Adipocyte (in vitro differentiated cells): ENCODE measurements around the gene FICD.
"Not testable (repeated sequence)": the region's sequence is repeated elsewhere in the genome, so short reads cannot be mapped to it uniquely, and the experiment has no call there.

Experiments
- DNase-seq: peaks from one replicate; pipeline ENCODE4 v3.0.0-alpha.2; 2015; ENCODE audit warnings: low read depth
- H3K27me3 ChIP-seq: replicated peaks from 2 replicates; pipeline ENCODE4 v1.7.0; 2013; ENCODE audit warnings: mild to moderate bottlenecking, low read length, moderate library complexity; ENCODE audit not compliant: control insufficient read depth, insufficient read depth
- H3K36me3 ChIP-seq: 2 replicates; pipeline ENCODE4 v1.7.0; 2013; ENCODE audit warnings: low read length, mild to moderate bottlenecking, moderate library complexity; ENCODE audit not compliant: control insufficient read depth, insufficient read depth, severe bottlenecking
- H3K4me1 ChIP-seq: 2 replicates; pipeline ENCODE4 v1.7.0; 2013; ENCODE audit warnings: mild to moderate bottlenecking, low read length, moderate library complexity; ENCODE audit not compliant: control insufficient read depth, insufficient read depth
- H3K4me3 ChIP-seq: 2 replicates; pipeline ENCODE4 v1.7.0; 2013; ENCODE audit warnings: mild to moderate bottlenecking, low read length, moderate library complexity
- H3K9ac ChIP-seq: 2 replicates; pipeline ENCODE4 v1.7.0; 2013; ENCODE audit warnings: mild to moderate bottlenecking, low read length, moderate library complexity
- H3K9me3 ChIP-seq: 2 replicates; pipeline ENCODE4 v1.7.0; 2013; ENCODE audit warnings: mild to moderate bottlenecking, low read length, moderate library complexity; ENCODE audit not compliant: control insufficient read depth

FICD gene

GRCh38 chr12:108543652-108544051 is 28.6 kb downstream of the FICD start:
- no peaks in the 10 kb centered on the region for H3K9me3 ChIP-seq
- peaks cover 4% of the 10 kb centered on the region for H3K4me1 ChIP-seq
- H3K36me3 ChIP-seq = peaks cover 72% of the 10 kb centered on the region
- no peak overlapping the region for H3K9ac ChIP-seq
- DNase-seq = no peak
- H3K27me3 ChIP-seq = no peaks in the 10 kb centered on the region
- no peak overlapping the region for H3K4me3 ChIP-seq

DNA sequence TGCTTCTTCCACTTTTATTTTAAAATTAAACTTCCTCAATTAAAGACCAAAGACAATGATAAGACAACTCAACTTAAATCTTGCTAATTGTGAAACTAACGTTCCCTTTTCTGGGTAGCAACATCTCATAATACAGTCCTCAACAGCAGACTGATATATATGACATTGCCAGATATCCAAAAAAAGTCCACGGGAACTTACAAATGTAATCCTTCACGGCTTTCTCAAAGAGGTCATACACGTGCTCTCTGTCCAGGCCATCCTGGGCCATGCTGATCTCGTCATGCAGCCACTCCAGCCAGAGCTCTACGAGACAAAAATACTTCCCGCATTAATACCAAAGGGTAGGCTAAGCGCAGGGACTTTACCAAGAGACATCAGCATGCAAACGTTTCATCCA is 32.6 kb downstream of the FICD start:
- peaks cover 16% of the 10 kb centered on the region for H3K4me1 ChIP-seq
- peaks cover 62% of the 10 kb centered on the region for H3K36me3 ChIP-seq
- no peak overlapping the region for H3K9ac ChIP-seq
- no peaks in the 10 kb centered on the region for H3K9me3 ChIP-seq
- no peaks in the 10 kb centered on the region for H3K27me3 ChIP-seq
- no peak for DNase-seq
- no peak overlapping the region for H3K4me3 ChIP-seq

- DNase-seq = no peak
- H3K4me1 ChIP-seq = peaks cover 16% of the 10 kb centered on the region
- peaks cover 49% of the 10 kb centered on the region for H3K36me3 ChIP-seq
- H3K9ac ChIP-seq = no peak overlapping the region
- no peaks in the 10 kb centered on the region for H3K27me3 ChIP-seq
- no peak overlapping the region for H3K4me3 ChIP-seq
- H3K9me3 ChIP-seq = no peaks in the 10 kb centered on the region
Measured at GRCh38 chr12:108548954-108549521, 34.0 kb downstream of the FICD start.

- no peaks in the 10 kb centered on the region for H3K27me3 ChIP-seq
- DNase-seq = peak; percentile 72
- H3K4me1 ChIP-seq = peaks cover 16% of the 10 kb centered on the region
- H3K4me3 ChIP-seq = no peak overlapping the region
- no peak overlapping the region for H3K9ac ChIP-seq
- H3K36me3 ChIP-seq = peaks cover 25% of the 10 kb centered on the region
- no peaks in the 10 kb centered on the region for H3K9me3 ChIP-seq
Measured at GRCh38 chr12:108551535-108551934, 36.5 kb downstream of the FICD start.

- no peak overlapping the region for H3K9ac ChIP-seq
- peaks cover 16% of the 10 kb centered on the region for H3K4me1 ChIP-seq
- peaks cover 2% of the 10 kb centered on the region for H3K36me3 ChIP-seq
- no peaks in the 10 kb centered on the region for H3K27me3 ChIP-seq
- H3K4me3 ChIP-seq = no peak overlapping the region
- H3K9me3 ChIP-seq = no peaks in the 10 kb centered on the region
- DNase-seq = no peak
Measured at GRCh38 chr12:108553799-108554198, 38.7 kb downstream of the FICD start.

GRCh38 chr12:108555383-108555782 is 40.3 kb downstream of the FICD start:
- not testable (repeated sequence) for H3K36me3 ChIP-seq, DNase-seq, H3K9ac ChIP-seq, H3K4me3 ChIP-seq, H3K27me3 ChIP-seq, H3K9me3 ChIP-seq
- H3K4me1 ChIP-seq = peaks cover 26% of the 10 kb centered on the region

- DNase-seq = no peak
- Histone ChIP-seq H3K36me3 (peaks cover 2% of the 10 kb centered on the region), H3K9ac (no peak overlapping the region), H3K9me3 (no peaks in the 10 kb centered on the region), H3K4me3 (peak overlapping the region; percentile 96), H3K27me3 (no peaks in the 10 kb centered on the region), H3K4me1 (peaks cover 23% of the 10 kb centered on the region)
Measured at GRCh38 chr12:108559007-108559655, 44.1 kb downstream of the FICD start.

- H3K9me3 ChIP-seq = no peaks in the 10 kb centered on the region
- H3K27me3 ChIP-seq = no peaks in the 10 kb centered on the region
- H3K4me1 ChIP-seq = peaks cover 29% of the 10 kb centered on the region
- H3K4me3 ChIP-seq = peak overlapping the region; percentile 96
- DNase-seq = no peak
- H3K9ac ChIP-seq = peak overlapping the region; percentile 94
- H3K36me3 ChIP-seq = peaks cover 9% of the 10 kb centered on the region
Measured at GRCh38 chr12:108559748-108560147, 44.7 kb downstream of the FICD start.

- peaks cover 14% of the 10 kb centered on the region for H3K36me3 ChIP-seq
- DNase-seq = peak; percentile 58
Measured at GRCh38 chr12:108560321-108560721, 45.2 kb downstream of the FICD start.

GRCh38 chr12:108560752-108561719 is 46.0 kb downstream of the FICD start, which contains the start of gene SART3:
Gene SART3 (minus strand): TSS chr12:108561173. CDS start chr12:108561154, 19 bp downstream.
- Histone ChIP-seq H3K4me1 (peaks cover 42% of the 10 kb centered on the region), H3K36me3 (peaks cover 20% of the 10 kb centered on the region), H3K4me3 (peak within 1 kb of the TSS; percentile 96), H3K9ac (peak within 1 kb of the TSS; percentile 94), H3K9me3 (no peaks in the 10 kb centered on the region), H3K27me3 (no peaks in the 10 kb centered on the region)
- DNase-seq = peak; percentile 93

More at GRCh38 chr12:108560321-108560721, 45.2 kb downstream of the FICD start:
- Histone ChIP-seq H3K4me3 (peak overlapping the region; percentile 96), H3K9ac (peak overlapping the region; percentile 94), H3K9me3 (no peaks in the 10 kb centered on the region), H3K4me1 (peaks cover 35% of the 10 kb centered on the region), H3K27me3 (no peaks in the 10 kb centered on the region)

DNA sequence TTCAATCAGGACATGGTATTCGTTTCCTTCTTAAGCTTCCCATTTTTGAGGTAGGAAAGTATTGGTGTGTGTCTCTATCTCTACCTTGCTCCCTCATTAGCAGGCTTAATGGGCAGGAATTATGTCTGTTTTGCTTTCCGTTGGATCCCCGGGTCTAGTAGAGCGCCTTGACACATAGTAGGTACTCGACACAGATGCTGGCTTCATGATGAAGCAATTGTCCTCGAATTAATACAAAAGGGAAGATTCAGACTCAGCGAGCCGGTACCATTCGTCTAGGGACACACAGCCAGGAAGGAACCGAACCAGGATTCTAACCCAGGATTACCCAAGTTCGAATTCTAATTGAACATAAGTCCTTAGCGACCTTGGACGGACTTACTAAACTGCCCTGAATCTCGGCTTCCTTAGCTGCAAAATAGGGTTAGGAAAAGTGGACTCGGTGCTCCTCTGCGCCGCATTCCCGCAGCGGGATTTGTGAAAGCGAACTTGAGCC is 46.8 kb downstream of the FICD start:
- Histone ChIP-seq H3K4me1 (peaks cover 51% of the 10 kb centered on the region), H3K9me3 (no peaks in the 10 kb centered on the region), H3K27me3 (no peaks in the 10 kb centered on the region), H3K9ac (peak overlapping the region; percentile 94), H3K4me3 (peak overlapping the region; percentile 96), H3K36me3 (peaks cover 27% of the 10 kb centered on the region)
- DNase-seq = no peak
